ENCODE data around the gene SLC25A43.

SLC25A43 gene

GRCh38 chrX:119459181-119459580, 60.0 kb downstream of the SLC25A43 start:
- peaks cover 0 to 8% of the 10 kb centered on the region in 2 donors for H3K4me1 ChIP-seq (ENCODE audit: control insufficient read depth in 1 of 2, insufficient read depth in 2 of 2, low read length in 2 of 2)
- no peak overlapping the region for H3K27ac ChIP-seq (ENCODE audit: low read depth, low read length)
- no peaks in the 10 kb centered on the region for H3K27me3 ChIP-seq (ENCODE audit: control insufficient read depth in 1 of 2, insufficient read depth in 2 of 2, low read length in 2 of 2)
- H3K9me3 ChIP-seq (ENCODE audit: control insufficient read depth in 1 of 2, low read length in 2 of 2) = no peaks in the 10 kb centered on the region
- no peak overlapping the region for H3K9ac ChIP-seq (ENCODE audit: low read depth in 1 of 2, low read length in 2 of 2)
- H3K4me3 ChIP-seq (ENCODE audit: low read depth in 1 of 2, low read length in 2 of 2) = no peak overlapping the region
- no peaks in the 10 kb centered on the region for H3K36me3 ChIP-seq (ENCODE audit: control insufficient read depth in 1 of 2, insufficient read depth in 2 of 2, low read length in 2 of 2)

DNA sequence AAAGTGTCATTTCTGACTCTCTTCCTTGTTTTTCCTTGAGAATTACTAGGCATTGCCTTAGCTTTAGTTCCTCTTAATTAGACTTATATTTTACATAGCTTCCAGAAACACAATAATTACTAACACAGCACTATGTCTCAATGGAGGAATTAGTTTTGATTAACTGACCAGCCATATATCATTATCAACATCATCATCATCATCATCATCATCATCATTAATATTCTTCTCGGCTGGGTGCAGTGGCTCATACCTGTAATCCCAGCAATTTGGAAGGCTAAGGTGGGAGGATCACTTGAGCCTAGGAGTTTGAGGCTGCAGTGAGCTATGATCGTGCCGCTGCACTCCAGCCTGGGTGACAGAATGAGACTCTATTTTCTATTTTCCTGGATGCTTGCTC, 66.4 kb downstream of the SLC25A43 start:
- Histone ChIP-seq H3K4me1 (ENCODE audit: control insufficient read depth in 1 of 2, insufficient read depth in 2 of 2, low read length in 2 of 2) (peaks cover 11% of the 10 kb centered on the region in 2 donors), H3K9me3 (ENCODE audit: control insufficient read depth in 1 of 2, low read length in 2 of 2) (no peaks in the 10 kb centered on the region), H3K9ac (ENCODE audit: low read depth in 1 of 2, low read length in 2 of 2) (no peak overlapping the region), H3K27me3 (ENCODE audit: control insufficient read depth in 1 of 2, insufficient read depth in 2 of 2, low read length in 2 of 2) (no peaks in the 10 kb centered on the region), H3K27ac (ENCODE audit: low read depth, low read length) (no peak overlapping the region), H3K4me3 (ENCODE audit: low read depth in 1 of 2, low read length in 2 of 2) (no peak overlapping the region), H3K36me3 (ENCODE audit: control insufficient read depth in 1 of 2, insufficient read depth in 2 of 2, low read length in 2 of 2) (peaks cover 6 to 14% of the 10 kb centered on the region in 2 donors)

GRCh38 chrX:119466970-119467369, 67.8 kb downstream of the SLC25A43 start:
- no peaks in the 10 kb centered on the region for H3K9me3 ChIP-seq (ENCODE audit: control insufficient read depth in 1 of 2, low read length in 2 of 2)
- no peak overlapping the region for H3K27ac ChIP-seq (ENCODE audit: low read depth, low read length)

DNA sequence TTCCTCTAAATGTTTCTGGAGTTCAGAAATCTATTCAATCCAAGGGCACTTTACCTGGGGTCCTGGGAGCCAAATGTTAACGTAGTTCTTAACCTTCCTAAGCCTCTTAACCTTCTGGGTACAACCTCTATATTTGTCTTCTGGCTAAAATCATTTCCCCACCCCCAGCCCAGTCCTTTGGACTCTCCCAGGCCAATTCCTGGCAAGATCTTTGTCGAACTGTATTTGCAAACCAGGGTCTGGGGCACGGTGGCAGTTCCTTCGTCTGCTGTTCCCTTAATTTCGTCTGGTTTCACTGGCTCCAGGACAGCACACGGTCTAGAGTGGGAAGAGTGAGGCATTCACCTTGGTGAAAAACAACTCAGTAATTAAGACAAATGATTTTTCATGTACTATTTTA, 68.3 kb downstream of the SLC25A43 start:
- H3K27ac ChIP-seq (ENCODE audit: low read depth, low read length) = no peak overlapping the region
- peaks cover 11% of the 10 kb centered on the region in 2 donors for H3K4me1 ChIP-seq (ENCODE audit: control insufficient read depth in 1 of 2, insufficient read depth in 2 of 2, low read length in 2 of 2)
- no peaks in the 10 kb centered on the region for H3K27me3 ChIP-seq (ENCODE audit: control insufficient read depth in 1 of 2, insufficient read depth in 2 of 2, low read length in 2 of 2)
- H3K9ac ChIP-seq (ENCODE audit: low read depth in 1 of 2, low read length in 2 of 2) = peak overlapping the region in 1 of 2 donors; percentile 29
- H3K36me3 ChIP-seq (ENCODE audit: control insufficient read depth in 1 of 2, insufficient read depth in 2 of 2, low read length in 2 of 2) = peaks cover 8 to 21% of the 10 kb centered on the region in 2 donors
- H3K4me3 ChIP-seq (ENCODE audit: low read depth in 1 of 2, low read length in 2 of 2) = peak overlapping the region in 1 of 2 donors; percentile 74
- no peaks in the 10 kb centered on the region for H3K9me3 ChIP-seq (ENCODE audit: control insufficient read depth in 1 of 2, low read length in 2 of 2)

More at GRCh38 chrX:119466970-119467369, 67.8 kb downstream of the SLC25A43 start:
- H3K4me3 ChIP-seq (ENCODE audit: low read depth in 1 of 2, low read length in 2 of 2) = no peak overlapping the region
- H3K4me1 ChIP-seq (ENCODE audit: control insufficient read depth in 1 of 2, insufficient read depth in 2 of 2, low read length in 2 of 2) = peaks cover 11% of the 10 kb centered on the region in 2 donors
- H3K27me3 ChIP-seq (ENCODE audit: control insufficient read depth in 1 of 2, insufficient read depth in 2 of 2, low read length in 2 of 2) = no peaks in the 10 kb centered on the region
- peaks cover 8 to 21% of the 10 kb centered on the region in 2 donors for H3K36me3 ChIP-seq (ENCODE audit: control insufficient read depth in 1 of 2, insufficient read depth in 2 of 2, low read length in 2 of 2)
- peak overlapping the region in 1 of 2 donors; percentile 29 for H3K9ac ChIP-seq (ENCODE audit: low read depth in 1 of 2, low read length in 2 of 2)

DNA sequence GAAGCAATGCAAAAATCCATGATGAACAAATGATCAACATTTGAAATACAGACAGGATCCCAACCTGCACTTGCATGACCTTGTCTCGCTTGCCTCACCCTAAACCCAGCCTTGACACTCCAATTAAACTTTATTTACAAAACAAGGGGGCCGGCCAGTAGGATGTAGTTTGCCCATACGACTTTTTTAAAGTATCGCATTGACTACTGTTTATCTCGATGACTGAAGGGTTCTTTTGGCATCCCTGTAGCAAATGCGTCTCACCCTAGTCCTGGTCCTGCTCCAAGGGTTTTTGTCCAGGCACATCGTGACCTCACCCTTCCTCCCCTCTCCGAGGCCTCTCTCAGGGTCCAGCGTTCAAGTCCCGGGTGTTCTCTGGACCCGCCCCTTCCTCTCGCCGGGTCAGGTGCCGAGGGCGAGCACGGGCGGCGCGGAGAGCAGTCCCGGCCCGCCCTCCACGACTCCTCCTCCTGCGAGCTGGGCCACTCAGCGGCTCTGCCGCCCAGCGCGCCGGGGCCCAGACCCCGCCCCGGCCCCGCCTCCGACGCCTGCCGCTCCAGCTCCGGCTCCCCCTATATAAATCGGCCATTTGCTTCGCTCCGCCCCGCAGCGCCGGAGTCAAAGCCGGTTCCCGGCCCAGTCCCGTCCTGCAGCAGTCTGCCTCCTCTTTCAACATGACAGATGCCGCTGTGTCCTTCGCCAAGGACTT, 68.9 kb downstream of the SLC25A43 start, which contains the start of gene SLC25A5:
Gene SLC25A5 (plus strand): TSS at position 603 of the 709 bp plus-strand sequence. CDS start 72 bp downstream, at position 675.
- Histone ChIP-seq H3K9me3 (ENCODE audit: control insufficient read depth in 1 of 2, low read length in 2 of 2) (no peaks in the 10 kb centered on the region), H3K27ac (ENCODE audit: low read depth, low read length) (peak within 1 kb of the TSS; percentile 95), H3K9ac (ENCODE audit: low read depth in 1 of 2, low read length in 2 of 2) (peak within 1 kb of the TSS; percentile 87 to 92), H3K36me3 (ENCODE audit: control insufficient read depth in 1 of 2, insufficient read depth in 2 of 2, low read length in 2 of 2) (peaks cover 8 to 21% of the 10 kb centered on the region in 2 donors), H3K4me1 (ENCODE audit: control insufficient read depth in 1 of 2, insufficient read depth in 2 of 2, low read length in 2 of 2) (peaks cover 11 to 13% of the 10 kb centered on the region in 2 donors), H3K27me3 (ENCODE audit: control insufficient read depth in 1 of 2, insufficient read depth in 2 of 2, low read length in 2 of 2) (no peaks in the 10 kb centered on the region), H3K4me3 (ENCODE audit: low read depth in 1 of 2, low read length in 2 of 2) (peak within 1 kb of the TSS; percentile 74 to 80)

- H3K4me3 ChIP-seq (ENCODE audit: low read depth in 1 of 2, low read length in 2 of 2) = peak overlapping the region; percentile 74 to 80
Measured at GRCh38 chrX:119468551-119469312, 69.6 kb downstream of the SLC25A43 start.

DNA sequence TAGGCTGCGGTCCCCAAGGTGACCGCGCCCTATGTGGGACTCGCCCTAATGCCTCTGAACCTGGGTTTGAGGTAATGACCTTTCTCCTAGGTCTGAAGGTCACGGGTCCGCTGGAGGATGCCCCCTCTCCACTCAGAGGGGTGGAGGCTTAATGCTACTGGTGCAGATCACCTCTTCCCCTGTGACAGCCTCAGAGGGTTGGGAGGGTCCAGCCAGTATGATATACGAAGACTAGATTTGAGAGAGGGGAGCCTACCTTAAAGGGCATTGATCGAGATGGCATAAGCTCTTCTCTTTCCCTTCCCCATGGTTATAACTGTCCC, 70.1 kb downstream of the SLC25A43 start:
- Histone ChIP-seq H3K27ac (ENCODE audit: low read depth, low read length) (peak overlapping the region; percentile 81), H3K27me3 (ENCODE audit: control insufficient read depth in 1 of 2, insufficient read depth in 2 of 2, low read length in 2 of 2) (no peaks in the 10 kb centered on the region), H3K4me1 (ENCODE audit: control insufficient read depth in 1 of 2, insufficient read depth in 2 of 2, low read length in 2 of 2) (peaks cover 8 to 11% of the 10 kb centered on the region in 2 donors), H3K4me3 (ENCODE audit: low read depth in 1 of 2, low read length in 2 of 2) (peak overlapping the region; percentile 73 to 75), H3K9ac (ENCODE audit: low read depth in 1 of 2, low read length in 2 of 2) (peak overlapping the region; percentile 55 to 70), H3K9me3 (ENCODE audit: control insufficient read depth in 1 of 2, low read length in 2 of 2) (no peaks in the 10 kb centered on the region), H3K36me3 (ENCODE audit: control insufficient read depth in 1 of 2, insufficient read depth in 2 of 2, low read length in 2 of 2) (peaks cover 8 to 21% of the 10 kb centered on the region in 2 donors)

More at GRCh38 chrX:119468551-119469312, 69.6 kb downstream of the SLC25A43 start:
- Histone ChIP-seq H3K27me3 (ENCODE audit: control insufficient read depth in 1 of 2, insufficient read depth in 2 of 2, low read length in 2 of 2) (no peaks in the 10 kb centered on the region), H3K36me3 (ENCODE audit: control insufficient read depth in 1 of 2, insufficient read depth in 2 of 2, low read length in 2 of 2) (peaks cover 8 to 21% of the 10 kb centered on the region in 2 donors), H3K9ac (ENCODE audit: low read depth in 1 of 2, low read length in 2 of 2) (peak overlapping the region; percentile 87 to 92), H3K27ac (ENCODE audit: low read depth, low read length) (peak overlapping the region; percentile 95), H3K4me1 (ENCODE audit: control insufficient read depth in 1 of 2, insufficient read depth in 2 of 2, low read length in 2 of 2) (peaks cover 8 to 11% of the 10 kb centered on the region in 2 donors), H3K9me3 (ENCODE audit: control insufficient read depth in 1 of 2, low read length in 2 of 2) (no peaks in the 10 kb centered on the region)

DNA sequence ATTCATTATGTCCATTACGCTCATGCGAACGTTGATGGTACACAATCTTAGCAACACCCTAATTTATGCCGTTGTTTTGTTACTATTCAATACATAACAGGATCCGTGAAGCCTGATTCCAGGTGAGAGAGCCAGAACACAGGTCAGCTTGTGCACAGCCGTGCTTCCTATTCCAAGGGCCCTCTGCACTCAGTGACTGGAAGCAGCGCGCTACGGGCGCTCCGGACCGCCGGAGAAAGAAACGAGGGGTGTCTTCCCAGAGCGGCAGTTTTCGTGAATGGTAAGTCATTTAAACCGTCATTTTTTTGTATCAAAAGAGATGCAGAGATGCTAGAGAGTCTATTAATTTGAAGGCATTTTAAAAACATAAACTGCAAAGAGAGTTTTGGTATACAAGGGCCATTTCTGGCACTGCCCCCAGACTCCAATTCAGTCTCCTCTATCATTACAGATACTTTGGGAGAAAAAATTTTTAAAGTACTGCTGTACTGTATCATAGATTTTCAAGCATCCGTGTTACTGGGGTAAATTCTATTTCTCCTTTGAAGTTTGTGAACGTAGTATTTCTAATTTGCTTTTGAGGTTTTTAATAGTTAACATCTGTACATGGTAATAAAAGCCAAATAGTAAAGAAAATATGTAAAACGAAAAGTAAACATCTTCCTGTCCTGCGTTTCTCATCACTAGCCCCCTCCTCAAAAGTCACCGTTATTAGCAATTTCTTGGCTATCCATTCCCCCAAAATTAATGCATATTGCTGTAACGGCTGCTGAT, 75.7 kb downstream of the SLC25A43 start:
- Histone ChIP-seq H3K9ac (ENCODE audit: low read depth in 1 of 2, low read length in 2 of 2) (no peak overlapping the region), H3K36me3 (ENCODE audit: control insufficient read depth in 1 of 2, insufficient read depth in 2 of 2, low read length in 2 of 2) (peaks cover 8 to 15% of the 10 kb centered on the region in 2 donors), H3K27me3 (ENCODE audit: control insufficient read depth in 1 of 2, insufficient read depth in 2 of 2, low read length in 2 of 2) (no peaks in the 10 kb centered on the region), H3K4me3 (ENCODE audit: low read depth in 1 of 2, low read length in 2 of 2) (no peak overlapping the region), H3K4me1 (ENCODE audit: control insufficient read depth in 1 of 2, insufficient read depth in 2 of 2, low read length in 2 of 2) (peaks cover 3 to 5% of the 10 kb centered on the region in 2 donors), H3K9me3 (ENCODE audit: control insufficient read depth in 1 of 2, low read length in 2 of 2) (no peaks in the 10 kb centered on the region), H3K27ac (ENCODE audit: low read depth, low read length) (no peak overlapping the region)

DNA sequence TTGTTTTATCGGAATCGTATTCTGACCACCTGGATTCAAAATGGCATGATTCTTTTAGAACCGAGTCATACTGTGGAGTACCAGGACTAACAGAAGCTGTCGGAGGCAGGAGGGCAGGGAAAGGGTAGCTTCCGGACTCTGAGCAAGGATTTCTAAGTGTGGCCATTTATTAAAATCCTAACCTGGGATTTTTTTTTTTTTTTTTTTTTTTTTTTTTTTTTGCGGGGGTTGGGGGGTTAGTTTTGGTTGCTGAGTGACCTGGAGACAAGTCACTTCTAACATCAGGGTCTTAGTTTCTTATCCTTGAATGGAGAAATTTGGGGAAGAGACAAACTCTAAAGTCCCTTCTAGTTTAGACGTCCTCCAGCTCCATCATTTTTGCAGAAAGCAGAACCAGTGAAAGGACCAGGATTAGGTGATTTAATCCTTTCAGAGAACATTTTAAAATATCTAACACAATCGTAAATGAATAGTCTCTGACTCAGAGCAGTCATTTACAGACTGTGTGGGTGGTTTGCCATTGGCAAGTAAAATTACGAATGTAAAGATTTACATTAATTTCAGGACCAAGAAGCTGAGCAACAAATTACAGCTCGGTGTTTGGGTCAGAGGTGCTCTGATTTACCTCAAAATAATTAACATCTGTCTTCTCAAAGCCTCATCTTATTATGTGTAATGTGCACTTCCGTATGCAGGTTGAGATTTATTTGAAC, 76.4 kb downstream of the SLC25A43 start:
- no peak overlapping the region for H3K9ac ChIP-seq (ENCODE audit: low read depth in 1 of 2, low read length in 2 of 2)
- H3K27me3 ChIP-seq (ENCODE audit: control insufficient read depth in 1 of 2, insufficient read depth in 2 of 2, low read length in 2 of 2) = no peaks in the 10 kb centered on the region
- no peak overlapping the region for H3K4me3 ChIP-seq (ENCODE audit: low read depth in 1 of 2, low read length in 2 of 2)
- H3K4me1 ChIP-seq (ENCODE audit: control insufficient read depth in 1 of 2, insufficient read depth in 2 of 2, low read length in 2 of 2) = peaks cover 0 to 3% of the 10 kb centered on the region in 2 donors
- H3K27ac ChIP-seq (ENCODE audit: low read depth, low read length) = no peak overlapping the region
- no peaks in the 10 kb centered on the region for H3K9me3 ChIP-seq (ENCODE audit: control insufficient read depth in 1 of 2, low read length in 2 of 2)
- peaks cover 2 to 8% of the 10 kb centered on the region in 2 donors for H3K36me3 ChIP-seq (ENCODE audit: control insufficient read depth in 1 of 2, insufficient read depth in 2 of 2, low read length in 2 of 2)
